NCI-H1436 (cell line): ENCODE measurements around the gene SLC25A36.

Experiments
- DNase-seq: peaks from one replicate; lab custom pipeline; 2025; lab: John Stamatoyannopoulos, UW

SLC25A36 gene

GRCh38 chr3:140941434-140942220 lies at the start of gene SLC25A36:
Gene SLC25A36 (plus strand): TSS chr3:140941836. CDS start chr3:140942055, 219 bp downstream.
- DNase-seq: peak; percentile 100

- no peak for DNase-seq
Observed at GRCh38 chr3:140896997-140897396, 44.6 kb upstream of the SLC25A36 start.

DNA sequence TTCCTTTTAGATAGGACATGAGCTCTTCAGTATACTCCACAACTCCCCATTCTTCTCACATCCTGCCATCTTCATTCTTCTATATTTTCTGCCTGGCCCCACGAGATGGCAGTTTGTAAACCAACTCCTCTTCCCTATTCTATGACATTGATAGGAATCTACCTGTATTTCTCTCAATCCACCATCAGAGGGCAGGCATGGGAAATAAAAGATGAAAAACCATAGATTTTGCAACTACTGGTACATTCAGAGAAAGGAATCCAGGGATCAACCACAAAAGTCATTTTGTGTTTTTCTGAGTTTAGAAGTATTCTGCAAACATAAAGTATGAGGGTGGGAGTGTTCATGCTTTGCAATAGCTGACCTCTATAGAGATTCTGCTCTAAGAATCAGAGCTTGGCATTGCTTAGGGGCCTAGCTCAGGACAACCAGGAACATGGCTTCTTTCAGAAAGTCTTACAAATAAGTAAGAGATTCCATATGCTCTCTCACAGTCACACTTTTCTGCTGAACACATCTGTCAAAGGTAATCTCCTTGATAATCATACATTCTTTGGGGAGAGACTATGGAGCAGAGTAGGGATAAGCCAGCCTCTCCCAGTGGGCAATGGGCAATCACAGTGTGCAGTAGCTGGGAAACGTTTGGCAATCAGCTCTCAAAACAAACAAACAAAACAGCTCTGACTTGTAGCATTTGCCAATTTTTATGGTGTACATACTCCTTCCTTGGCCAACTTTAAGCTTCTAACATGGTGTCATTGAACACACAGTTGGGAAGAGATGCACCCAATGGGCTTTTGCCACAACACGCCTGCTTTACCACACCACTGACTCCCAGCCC lies 43.1 kb upstream of the SLC25A36 start:
- DNase-seq: peak; percentile 52

- no peak for DNase-seq
Observed at GRCh38 chr3:140899363-140899762, 42.3 kb upstream of the SLC25A36 start.

DNA sequence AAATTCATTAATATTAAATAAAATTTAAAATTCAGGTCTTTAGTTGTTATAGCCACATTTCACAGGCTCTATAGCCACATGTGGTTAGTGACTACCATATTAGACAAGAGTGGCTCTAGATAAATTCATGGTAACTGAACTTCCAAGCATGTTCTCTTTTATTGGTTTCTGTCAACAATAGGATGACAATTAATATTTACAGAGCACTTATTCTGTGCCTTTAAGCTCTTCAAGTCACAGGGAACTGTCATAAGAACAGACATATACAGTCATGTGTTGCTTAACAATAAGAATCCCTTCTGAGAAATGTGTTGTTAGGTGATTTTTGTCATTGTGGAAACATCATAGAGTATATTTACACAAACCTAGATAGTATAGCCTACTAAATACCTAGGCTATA lies 38.8 kb upstream of the SLC25A36 start:
- no peak for DNase-seq

GRCh38 chr3:140903196-140903595 lies 38.4 kb upstream of the SLC25A36 start:
- no peak for DNase-seq

- DNase-seq: no peak
Observed at GRCh38 chr3:140904521-140904920, 37.1 kb upstream of the SLC25A36 start.

DNA sequence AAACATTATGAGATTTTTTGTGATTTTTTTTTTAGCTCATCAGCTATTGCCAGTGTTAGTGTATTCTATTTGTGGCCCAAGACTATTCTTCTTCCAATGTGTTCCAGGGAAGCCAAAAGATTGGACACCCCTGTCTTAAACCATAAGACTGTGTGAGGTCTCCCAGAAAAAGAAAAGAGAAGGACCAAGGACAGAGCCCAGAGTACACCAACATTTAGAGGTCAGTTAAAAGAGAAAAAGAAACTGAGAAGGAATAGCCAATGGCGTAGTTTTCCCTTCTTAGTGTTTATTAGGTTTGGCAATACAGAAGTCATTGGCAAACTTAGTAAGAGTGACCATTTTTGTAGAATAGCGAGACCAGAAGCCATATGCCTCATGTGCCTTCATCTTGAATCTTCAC lies 36.1 kb upstream of the SLC25A36 start:
- DNase-seq: no peak

DNA sequence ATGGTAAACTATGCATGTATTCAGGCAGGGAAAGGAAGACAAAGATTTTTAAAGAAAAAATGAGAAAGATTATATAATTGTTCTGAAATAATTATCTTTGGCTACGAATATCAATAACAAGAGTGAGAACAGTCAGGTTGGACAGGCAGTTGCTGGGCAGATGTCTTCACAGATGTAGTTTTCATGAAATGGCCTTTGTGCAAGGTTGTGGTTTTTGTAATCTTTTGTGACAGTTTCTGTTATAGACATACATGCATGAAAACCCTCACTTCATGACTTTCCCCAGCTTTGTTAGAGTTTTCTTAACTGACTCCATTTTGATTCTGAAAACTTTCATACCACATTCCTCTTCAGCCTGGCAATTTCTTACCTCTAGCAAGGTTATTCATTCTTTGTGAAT lies 34.9 kb upstream of the SLC25A36 start:
- DNase-seq: no peak

DNA sequence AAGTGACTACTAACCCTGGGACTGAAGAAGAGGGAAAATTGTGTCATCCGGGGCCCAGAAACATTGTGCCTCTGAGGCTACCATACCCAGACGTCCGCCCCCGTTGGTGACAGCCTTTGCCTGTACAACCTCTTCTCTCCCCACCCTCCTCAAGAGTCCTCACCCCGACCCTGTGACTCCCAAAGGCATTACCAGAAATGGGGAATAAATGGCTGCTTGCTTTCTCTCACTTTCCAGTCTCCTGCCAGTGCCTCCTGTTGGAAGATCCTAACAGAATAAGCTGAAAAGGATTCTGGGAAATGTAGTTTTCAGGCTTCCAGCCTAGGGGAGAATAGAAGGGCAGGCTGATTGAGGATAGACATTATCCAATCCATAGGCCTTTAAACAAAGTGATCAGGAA lies 30.8 kb upstream of the SLC25A36 start:
- no peak for DNase-seq

GRCh38 chr3:140911822-140912221 lies 29.8 kb upstream of the SLC25A36 start:
- DNase-seq: no peak

GRCh38 chr3:140913728-140914127 lies 27.9 kb upstream of the SLC25A36 start:
- DNase-seq: no peak

DNA sequence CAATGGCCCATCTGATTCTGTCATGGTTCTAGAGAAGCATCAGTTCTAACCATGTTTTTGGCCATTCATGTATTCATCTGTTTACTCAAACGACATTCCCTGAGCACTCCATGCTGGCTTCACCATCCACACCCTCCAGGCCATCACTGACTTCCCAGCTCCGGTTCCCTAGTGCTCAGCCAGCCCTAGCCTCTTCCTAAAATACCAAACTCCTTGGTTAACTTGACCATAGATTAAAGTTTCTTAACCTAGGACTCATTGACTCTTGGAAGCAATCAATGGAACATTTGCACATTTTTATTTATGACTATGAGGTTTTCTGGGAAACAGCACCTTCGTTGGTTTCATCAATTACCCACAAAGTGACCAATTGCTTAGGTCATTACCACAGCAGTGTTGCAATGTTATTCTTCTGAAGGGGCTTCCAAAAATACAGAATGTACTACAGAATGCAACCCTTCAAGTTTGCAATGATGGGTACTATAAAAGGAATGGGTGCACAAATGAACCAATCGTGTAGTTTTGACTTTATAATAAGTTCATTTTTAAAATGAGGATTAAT lies 27.2 kb upstream of the SLC25A36 start:
- DNase-seq: no peak

- no peak for DNase-seq
Observed at GRCh38 chr3:140916603-140917002, 25.0 kb upstream of the SLC25A36 start.

GRCh38 chr3:140917772-140918171 lies 23.9 kb upstream of the SLC25A36 start:
- no peak for DNase-seq

GRCh38 chr3:140920029-140920428 lies 21.6 kb upstream of the SLC25A36 start:
- DNase-seq: no peak

DNA sequence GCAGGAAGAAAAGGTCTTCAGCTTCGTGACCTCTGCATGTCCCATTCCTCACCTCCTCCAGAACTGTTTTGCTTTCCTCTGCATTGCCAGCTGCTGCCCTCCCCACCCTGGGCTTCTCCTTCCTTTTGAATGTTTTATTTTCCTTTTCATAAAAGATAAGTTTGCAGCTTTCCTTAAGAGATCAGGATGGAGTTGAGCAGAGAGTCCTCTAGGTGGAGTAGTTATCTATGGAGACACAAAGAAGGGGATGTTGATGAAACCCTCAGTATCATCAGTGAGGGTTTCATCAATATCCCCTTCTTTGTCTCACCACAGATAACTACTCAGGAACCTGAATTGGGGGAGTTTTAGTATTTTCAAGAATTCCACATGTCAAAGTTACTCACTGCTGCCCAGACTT lies 19.0 kb upstream of the SLC25A36 start:
- DNase-seq: no peak

GRCh38 chr3:140924097-140924873 lies 17.4 kb upstream of the SLC25A36 start:
- DNase-seq: no peak

GRCh38 chr3:140927279-140928069 lies 14.2 kb upstream of the SLC25A36 start:
- no peak for DNase-seq

GRCh38 chr3:140929446-140929845 lies 12.2 kb upstream of the SLC25A36 start:
- no peak for DNase-seq

GRCh38 chr3:140931016-140931454 lies 10.6 kb upstream of the SLC25A36 start:
- no peak for DNase-seq
